Cerebellar nuclear complex (tissue), 1 donor: ENCODE results near the gene BLTP3B.

Source experiments
- DNase-seq, 2 experiments: peaks; one replicate each; lab custom pipeline; 2025; lab: John Stamatoyannopoulos, UW

BLTP3B gene

DNA sequence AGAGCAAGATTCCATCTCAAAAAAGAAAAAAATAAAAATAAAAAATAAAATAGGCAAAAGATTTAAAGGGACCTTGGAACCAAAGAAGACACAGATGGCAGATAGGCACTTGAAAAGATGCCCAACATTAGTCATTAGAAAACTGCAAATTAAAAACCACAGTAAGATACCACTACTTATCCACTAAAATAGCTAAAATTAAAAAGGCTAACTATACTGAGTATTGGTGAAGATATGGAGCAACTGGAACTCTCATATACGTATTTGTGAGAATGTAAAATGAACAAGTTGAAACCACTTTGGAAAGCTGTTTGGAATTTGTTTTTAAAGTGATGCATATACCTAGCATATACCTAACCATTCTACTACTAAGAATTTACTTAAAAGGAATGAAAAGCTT, 22.3 kb downstream of the BLTP3B start:
- DNase-seq = no peak

DNA sequence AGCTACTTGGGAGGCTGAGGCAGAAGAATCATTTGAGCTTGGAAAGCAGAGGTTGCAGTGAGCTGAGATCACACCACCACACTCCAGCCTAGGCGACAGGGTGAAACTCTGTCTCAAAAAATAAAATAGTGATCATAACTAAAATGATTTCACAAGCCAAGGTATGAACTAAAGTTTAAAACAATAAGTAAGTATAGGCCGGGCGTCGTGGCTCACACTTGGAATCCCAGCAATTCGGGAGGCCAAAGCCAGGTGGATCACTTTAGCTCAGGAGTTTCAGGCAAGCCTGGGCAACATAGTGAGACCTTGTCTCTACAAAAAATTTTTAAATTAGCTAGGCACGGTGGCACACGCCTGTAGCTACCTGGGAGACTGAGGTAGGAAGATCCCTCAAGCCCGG, 27.4 kb downstream of the BLTP3B start:
- DNase-seq = no peak

DNA sequence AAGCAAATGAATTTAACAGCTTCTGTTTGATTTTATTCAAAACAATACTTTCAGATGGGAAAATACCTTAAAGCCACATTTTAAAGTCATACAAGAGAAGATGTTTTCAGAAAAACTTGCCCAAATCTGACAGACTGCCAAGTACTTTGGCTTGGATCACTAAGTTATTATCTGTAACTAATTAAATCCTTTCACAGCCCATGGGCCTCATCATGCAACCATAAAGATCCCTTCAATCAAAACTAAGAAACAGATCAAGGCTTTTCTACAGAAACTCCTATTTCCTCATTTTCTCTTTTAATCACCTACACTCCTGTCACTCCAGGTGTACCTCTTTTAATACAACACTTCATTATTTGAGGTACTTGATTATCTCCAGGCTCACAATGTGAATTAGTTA, 28.1 kb downstream of the BLTP3B start:
- DNase-seq = no peak

DNA sequence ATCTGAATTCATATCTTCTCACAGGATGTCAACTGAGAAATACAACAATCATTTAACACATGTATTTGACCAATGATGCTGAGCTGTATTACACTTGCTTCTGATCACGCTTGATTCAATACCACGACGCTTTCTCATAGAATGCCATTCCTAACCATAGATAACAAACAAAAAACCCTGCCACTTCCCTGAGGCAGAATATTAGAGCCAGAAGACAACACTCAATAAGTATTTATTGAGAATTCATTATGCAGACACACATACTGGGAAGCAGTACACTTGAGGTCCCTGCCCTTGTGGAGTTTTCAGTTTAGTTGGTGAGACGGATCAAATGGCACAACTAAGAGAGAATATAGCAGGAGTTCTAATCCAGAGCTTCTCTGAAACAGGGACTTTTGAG, 32.4 kb downstream of the BLTP3B start:
- no peak for DNase-seq

DNA sequence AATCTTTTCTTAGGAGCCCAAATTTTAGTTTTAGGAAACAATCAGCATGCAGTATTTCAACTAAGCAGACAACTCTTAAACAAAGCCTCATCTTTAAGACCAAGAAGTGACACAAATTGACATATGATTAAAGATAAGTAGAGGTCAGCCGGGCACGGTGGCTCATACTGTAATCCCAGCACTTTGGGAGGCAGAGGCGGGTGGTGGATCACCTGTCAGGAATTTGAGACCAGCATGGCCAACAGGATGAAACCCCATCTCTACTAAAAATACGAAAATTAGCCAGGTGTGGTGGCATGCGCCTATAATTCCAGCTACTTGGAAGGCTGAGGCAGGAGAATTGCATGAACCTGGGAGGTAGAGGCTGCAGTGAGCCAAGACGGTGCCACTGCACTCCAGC, 35.8 kb downstream of the BLTP3B start:
- no peak for DNase-seq

DNA sequence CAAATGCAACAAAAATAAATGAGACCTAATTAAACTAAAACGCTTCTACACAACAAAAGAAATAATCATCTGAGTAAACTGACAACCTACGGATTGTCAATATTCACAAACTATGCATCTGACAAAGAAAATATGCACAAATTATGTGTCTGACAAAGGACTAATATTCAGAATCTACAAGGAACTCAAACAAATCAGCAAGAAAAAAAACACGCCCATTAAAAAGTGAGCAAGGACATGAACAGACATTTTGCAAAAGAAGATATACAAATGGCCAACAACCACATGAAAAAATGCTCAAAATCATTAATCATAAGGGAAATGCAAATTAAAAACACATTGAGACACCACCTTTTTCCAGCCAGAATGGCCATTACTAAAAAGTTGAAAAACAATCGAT, 37.0 kb downstream of the BLTP3B start:
- no peak for DNase-seq

DNA sequence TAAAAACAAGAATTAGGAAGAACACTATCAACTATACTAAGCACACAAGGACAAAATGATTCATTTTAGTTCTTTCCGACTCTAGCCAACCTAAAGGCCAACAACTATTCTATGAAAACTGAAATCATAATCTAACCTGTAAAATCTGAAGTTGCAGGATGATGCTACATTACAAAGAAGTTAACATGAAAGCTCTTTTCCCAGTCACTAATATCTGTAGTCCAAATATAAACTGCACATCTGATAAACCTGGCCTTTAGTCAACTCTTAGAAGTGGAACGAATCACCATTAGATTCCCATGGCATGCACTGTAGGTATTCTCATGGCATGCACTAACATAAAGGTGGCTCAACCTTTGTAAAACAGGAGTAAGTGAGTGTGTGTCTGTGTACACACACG, 41.7 kb downstream of the BLTP3B start:
- DNase-seq = no peak
